Neural cell (in vitro differentiated cells): ENCODE results near the gene DCC. TPM values are rescaled to one million over a fixed set of nuclear protein-coding genes. Genes with fewer than 3 reads are reported as not detected.

Source experiments
- H2AFZ ChIP-seq: fragments of 200-600, 300-800 bp; sonication (generic), shearing (Covaris generic); 2 replicates; pipeline ENCODE4 v1.6.0; 2014; ENCODE audit warnings: low read depth, mild to moderate bottlenecking, antibody characterized with exemption, low read length, moderate library complexity
- H3F3A ChIP-seq: fragments of 200-600 bp; shearing (Covaris generic); 2 replicates; pipeline ENCODE4 v1.6.1; 2016; ENCODE audit warnings: mild to moderate bottlenecking, moderate library complexity, mixed read lengths, antibody characterized with exemption, low read length; ENCODE audit not compliant: insufficient read depth, poor library complexity, severe bottlenecking
- H3K27ac ChIP-seq: fragments of 200-600, 300-800 bp; sonication (generic), shearing (Covaris generic); 2 replicates; pipeline ENCODE4 v1.5.1; 2014; ENCODE audit warnings: mild to moderate bottlenecking, low read length, moderate library complexity
- H3K27me3 ChIP-seq: fragments of 300-800, 200-600 bp; sonication (generic), shearing (Covaris generic); 2 replicates; pipeline ENCODE4 v1.6.0; 2014; ENCODE audit warnings: mild to moderate bottlenecking, low read depth, low read length, moderate library complexity; ENCODE audit not compliant: insufficient read depth
- H3K36me3 ChIP-seq: fragments of 300-800, 200-600 bp; sonication (generic), shearing (Covaris generic); 2 replicates; pipeline ENCODE4 v1.5.1; 2014; ENCODE audit warnings: mild to moderate bottlenecking, antibody characterized with exemption, low read length, moderate library complexity; ENCODE audit not compliant: insufficient read depth
- H3K4me2 ChIP-seq: fragments of 300-800, 200-600 bp; sonication (generic), shearing (Covaris generic); 2 replicates; pipeline ENCODE4 v1.6.0; 2014; ENCODE audit warnings: mild to moderate bottlenecking, low read length
- H3K4me3 ChIP-seq: fragments of 300-800, 200-600 bp; sonication (generic), shearing (Covaris generic); 2 replicates; pipeline ENCODE4 v1.5.1; 2014; ENCODE audit warnings: mild to moderate bottlenecking, low read length, moderate library complexity
- H3K79me2 ChIP-seq: fragments of 200-600 bp; shearing (Covaris generic); replicated peaks from 2 replicates; pipeline ENCODE4 v1.6.0; 2014; ENCODE audit warnings: mild to moderate bottlenecking, low read length, moderate library complexity; ENCODE audit not compliant: insufficient read depth
- H3K9ac ChIP-seq: fragments of 300-800, 200-600 bp; sonication (generic), shearing (Covaris generic); 2 replicates; pipeline ENCODE4 v1.6.1; 2016; ENCODE audit warnings: mild to moderate bottlenecking, low read length, mixed read lengths
- H3K9me2 ChIP-seq: fragments of 200-600 bp; shearing (Covaris generic); 2 replicates; pipeline ENCODE4 v1.6.1; 2016; ENCODE audit warnings: mild to moderate bottlenecking, low read length, mixed read lengths; ENCODE audit not compliant: insufficient read depth
- H3K9me3 ChIP-seq: fragments of 200-600, 300-800 bp; sonication (generic), shearing (Covaris generic); 2 replicates; pipeline ENCODE4 v1.6.1; 2016; ENCODE audit warnings: mild to moderate bottlenecking, mixed run types, low read length, moderate library complexity, mixed read lengths
- H4K20me1 ChIP-seq: fragments of 200-600 bp; shearing (Covaris generic); 2 replicates; pipeline ENCODE4 v1.6.1; 2016; ENCODE audit warnings: mild to moderate bottlenecking, mixed run types; ENCODE audit not compliant: insufficient read depth
- EP300 ChIP-seq: fragments of 450-650 bp; conservative IDR thresholded peaks from 2 replicates; pipeline ENCODE4 v1.6.1; 2014; ENCODE audit warnings: antibody characterized with exemption, mild to moderate bottlenecking, moderate library complexity; ENCODE audit not compliant: poor library complexity, severe bottlenecking
- EZH2 ChIP-seq: fragments of 200-600, 300-800 bp; shearing (Covaris generic), sonication (generic); IDR thresholded peaks from 2 replicates; pipeline ENCODE4 v1.6.1; 2014; ENCODE audit warnings: antibody characterized with exemption, low read length, borderline replicate concordance, mild to moderate bottlenecking; ENCODE audit not compliant: insufficient read depth, poor library complexity, severe bottlenecking
- MXI1 ChIP-seq: fragments of 450-650 bp; conservative IDR thresholded peaks from 2 replicates; pipeline ENCODE4 v1.6.1; 2014; ENCODE audit warnings: antibody characterized with exemption, mild to moderate bottlenecking; ENCODE audit not compliant: poor library complexity, severe bottlenecking
- POLR2AphosphoS5 ChIP-seq: IDR thresholded peaks from 2 replicates; pipeline ENCODE4 v1.6.1; 2012
- RAD21 ChIP-seq: fragments of 450-650 bp; conservative IDR thresholded peaks from 2 replicates; pipeline ENCODE4 v1.6.1; 2014; ENCODE audit warnings: antibody characterized with exemption, mild to moderate bottlenecking, moderate library complexity
- SMC3 ChIP-seq: fragments of 450-650 bp; conservative IDR thresholded peaks from 2 replicates; pipeline ENCODE4 v1.6.1; 2014; ENCODE audit warnings: antibody characterized with exemption, mild to moderate bottlenecking, moderate library complexity; ENCODE audit not compliant: poor library complexity
- TAF1 ChIP-seq: IDR thresholded peaks from 2 replicates; pipeline ENCODE4 v1.6.1; 2012; ENCODE audit warnings: low read depth
- polyA plus RNA-seq: library from polyadenylated mRNA; depleted of rRNA; stranded (reverse); fragments of >200 nt; gene quantifications from 2 replicates; pipeline ENCODE4 v1.2.3, GENCODE V29; 2014
- TF ChIP-seq, protein P1 (sequence below): IDR thresholded peaks from 2 replicates; pipeline ENCODE4 v1.6.1; 2012; ENCODE audit warnings: borderline replicate concordance
- TF ChIP-seq, protein P2 (sequence below): fragments of 450-650 bp; IDR thresholded peaks from 2 replicates; pipeline ENCODE4 v1.5.1; 2014; ENCODE audit warnings: antibody characterized with exemption, mild to moderate bottlenecking, moderate library complexity; ENCODE audit not compliant: poor library complexity, severe bottlenecking

DCC gene
- polyA plus RNA-seq, 1 donor from 2014 or later = 40.7 TPM

DNA sequence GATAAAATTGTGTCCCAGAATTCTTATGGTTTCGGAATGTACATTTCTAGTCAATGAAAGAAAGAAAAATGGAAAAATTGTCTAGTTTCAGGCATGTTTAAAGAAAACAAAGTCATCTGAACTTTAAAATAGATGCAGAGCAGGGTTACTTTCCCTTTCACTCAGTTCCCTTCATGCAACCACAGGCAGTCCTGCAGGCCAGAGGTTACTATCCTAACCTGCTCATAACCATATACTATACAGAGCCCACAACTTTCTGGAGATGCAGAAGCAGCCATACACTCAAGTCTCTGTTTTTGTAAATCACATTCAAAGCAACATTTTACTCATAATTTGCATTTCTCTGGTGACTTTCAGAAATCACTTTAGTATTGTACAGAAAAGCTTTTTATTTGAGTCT is 1194.2 kb downstream of the DCC start:
- H3K36me3 ChIP-seq = peaks cover 4% of the 10 kb centered on the region
- TF ChIP-seq EP300 (no peak), SMC3 (no peak), MXI1 (no peak), POLR2AphosphoS5 (no peak), RAD21 (no peak), EZH2 (no peak), TAF1 (no peak)
- TF ChIP-seq, protein P1, sequence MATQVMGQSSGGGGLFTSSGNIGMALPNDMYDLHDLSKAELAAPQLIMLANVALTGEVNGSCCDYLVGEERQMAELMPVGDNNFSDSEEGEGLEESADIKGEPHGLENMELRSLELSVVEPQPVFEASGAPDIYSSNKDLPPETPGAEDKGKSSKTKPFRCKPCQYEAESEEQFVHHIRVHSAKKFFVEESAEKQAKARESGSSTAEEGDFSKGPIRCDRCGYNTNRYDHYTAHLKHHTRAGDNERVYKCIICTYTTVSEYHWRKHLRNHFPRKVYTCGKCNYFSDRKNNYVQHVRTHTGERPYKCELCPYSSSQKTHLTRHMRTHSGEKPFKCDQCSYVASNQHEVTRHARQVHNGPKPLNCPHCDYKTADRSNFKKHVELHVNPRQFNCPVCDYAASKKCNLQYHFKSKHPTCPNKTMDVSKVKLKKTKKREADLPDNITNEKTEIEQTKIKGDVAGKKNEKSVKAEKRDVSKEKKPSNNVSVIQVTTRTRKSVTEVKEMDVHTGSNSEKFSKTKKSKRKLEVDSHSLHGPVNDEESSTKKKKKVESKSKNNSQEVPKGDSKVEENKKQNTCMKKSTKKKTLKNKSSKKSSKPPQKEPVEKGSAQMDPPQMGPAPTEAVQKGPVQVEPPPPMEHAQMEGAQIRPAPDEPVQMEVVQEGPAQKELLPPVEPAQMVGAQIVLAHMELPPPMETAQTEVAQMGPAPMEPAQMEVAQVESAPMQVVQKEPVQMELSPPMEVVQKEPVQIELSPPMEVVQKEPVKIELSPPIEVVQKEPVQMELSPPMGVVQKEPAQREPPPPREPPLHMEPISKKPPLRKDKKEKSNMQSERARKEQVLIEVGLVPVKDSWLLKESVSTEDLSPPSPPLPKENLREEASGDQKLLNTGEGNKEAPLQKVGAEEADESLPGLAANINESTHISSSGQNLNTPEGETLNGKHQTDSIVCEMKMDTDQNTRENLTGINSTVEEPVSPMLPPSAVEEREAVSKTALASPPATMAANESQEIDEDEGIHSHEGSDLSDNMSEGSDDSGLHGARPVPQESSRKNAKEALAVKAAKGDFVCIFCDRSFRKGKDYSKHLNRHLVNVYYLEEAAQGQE = no peak
- TF ChIP-seq, protein P2, sequence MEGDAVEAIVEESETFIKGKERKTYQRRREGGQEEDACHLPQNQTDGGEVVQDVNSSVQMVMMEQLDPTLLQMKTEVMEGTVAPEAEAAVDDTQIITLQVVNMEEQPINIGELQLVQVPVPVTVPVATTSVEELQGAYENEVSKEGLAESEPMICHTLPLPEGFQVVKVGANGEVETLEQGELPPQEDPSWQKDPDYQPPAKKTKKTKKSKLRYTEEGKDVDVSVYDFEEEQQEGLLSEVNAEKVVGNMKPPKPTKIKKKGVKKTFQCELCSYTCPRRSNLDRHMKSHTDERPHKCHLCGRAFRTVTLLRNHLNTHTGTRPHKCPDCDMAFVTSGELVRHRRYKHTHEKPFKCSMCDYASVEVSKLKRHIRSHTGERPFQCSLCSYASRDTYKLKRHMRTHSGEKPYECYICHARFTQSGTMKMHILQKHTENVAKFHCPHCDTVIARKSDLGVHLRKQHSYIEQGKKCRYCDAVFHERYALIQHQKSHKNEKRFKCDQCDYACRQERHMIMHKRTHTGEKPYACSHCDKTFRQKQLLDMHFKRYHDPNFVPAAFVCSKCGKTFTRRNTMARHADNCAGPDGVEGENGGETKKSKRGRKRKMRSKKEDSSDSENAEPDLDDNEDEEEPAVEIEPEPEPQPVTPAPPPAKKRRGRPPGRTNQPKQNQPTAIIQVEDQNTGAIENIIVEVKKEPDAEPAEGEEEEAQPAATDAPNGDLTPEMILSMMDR = no peak
- H3K27me3 ChIP-seq = no peaks in the 10 kb centered on the region
- H3K9me3 ChIP-seq = no peaks in the 10 kb centered on the region
- no peak overlapping the region for H3K4me3 ChIP-seq
- no peaks in the 10 kb centered on the region for H3K9me2 ChIP-seq
- no peak overlapping the region for H3K9ac ChIP-seq
- no peak overlapping the region for H3K27ac ChIP-seq
- no peak overlapping the region for H3K4me2 ChIP-seq
- no peaks in the 10 kb centered on the region for H3K79me2 ChIP-seq
- H2AFZ ChIP-seq = no peak overlapping the region
- H4K20me1 ChIP-seq = no peaks in the 10 kb centered on the region
- no peaks in the 10 kb centered on the region for H3F3A ChIP-seq

GRCh38 chr18:53534695-53535094 is 1194.7 kb downstream of the DCC start:
- H3K79me2 ChIP-seq = no peaks in the 10 kb centered on the region
- no peaks in the 10 kb centered on the region for H4K20me1 ChIP-seq
- no peak overlapping the region for H3K9ac ChIP-seq
- H3K4me2 ChIP-seq = no peak overlapping the region
- no peaks in the 10 kb centered on the region for H3F3A ChIP-seq
- TF ChIP-seq POLR2AphosphoS5 = no peak
- TF ChIP-seq, protein P2 = no peak
- TF ChIP-seq SMC3 = no peak
- no peak for TF ChIP-seq EZH2
- TF ChIP-seq EP300 = no peak
- H3K36me3 ChIP-seq = peaks cover 4% of the 10 kb centered on the region
- H3K9me2 ChIP-seq = no peaks in the 10 kb centered on the region
- no peak overlapping the region for H2AFZ ChIP-seq
- H3K27ac ChIP-seq = no peak overlapping the region
- no peaks in the 10 kb centered on the region for H3K27me3 ChIP-seq
- H3K4me3 ChIP-seq = no peak overlapping the region
- no peaks in the 10 kb centered on the region for H3K9me3 ChIP-seq
